ENCODE measurements around the gene ARPP19. TPM values are rescaled to one million over a fixed set of nuclear protein-coding genes. Genes with fewer than 3 reads are reported as not detected.
A peak's percentile ranks its signal among the peaks of the same experiment; 100 is the strongest.

The ARPP19 gene
- total RNA-seq, 2 experiments from 2014 or later: 48.0 to 101 TPM

- POLR2A ChIA-PET: interaction anchor here (2.1 to 2.7 kb wide), 2 partner anchors 9 to 10 kb away, joined by 6 to 14 read pairs; partner anchors contain the start of gene ARPP19
- no peak overlapping the region for H2AFZ ChIP-seq (ENCODE audit: low read length)
- no peaks in the 10 kb centered on the region; the same call in 1 of the 2 replicates for H4K20me1 ChIP-seq (ENCODE audit: insufficient read depth, low read length)
- H3K9me3 ChIP-seq (ENCODE audit: low read length): peaks cover 18% of the 10 kb centered on the region; the same call in 1 of the 2 replicates
- H3K4me1 ChIP-seq (ENCODE audit: insufficient read depth, low read length, poor library complexity, severe bottlenecking): peaks cover under 1% of the 10 kb centered on the region
- TF ChIP-seq CTCF (conservative IDR thresholded peaks at IDR 0.05; ENCODE audit: low read length): no peak
- no peak for TF ChIP-seq EZH2phosphoT487 (IDR thresholded peaks at IDR 0.05; ENCODE audit: borderline replicate concordance, low read depth, low read length)
- peaks cover 100% of the 10 kb centered on the region for H3K79me2 ChIP-seq (ENCODE audit: insufficient read depth, low read depth, low read length)
- DNase-seq (ENCODE audit: low spot score): no peak
- H3K4me3 ChIP-seq (ENCODE audit: low read depth, low read length, poor library complexity, severe bottlenecking): no peak overlapping the region
- no peak overlapping the region for H3K27ac ChIP-seq (ENCODE audit: low read depth, low read length, poor library complexity, severe bottlenecking)
- no peaks in the 10 kb centered on the region for H3K9me2 ChIP-seq (ENCODE audit: insufficient read depth, low read length)
- BruUV-seq (replicated peaks): no TSS peak
- intact Hi-C loops (cut with micrococcal nuclease; ENCODE audit: unreplicated experiment): no loop called here
- peaks cover 96% of the 10 kb centered on the region for H3K36me3 ChIP-seq (ENCODE audit: insufficient read depth, low read length)
- CTCF ChIA-PET (ENCODE audit: unreplicated experiment): no interaction called here
- no peak overlapping the region for H3K4me2 ChIP-seq (ENCODE audit: low read length)
Observed at GRCh38 chr15:52559575-52559974, 9.3 kb downstream of the ARPP19 start.

- TF ChIP-seq CTCF (conservative IDR thresholded peaks at IDR 0.05; ENCODE audit: low read length) (no peak), EZH2phosphoT487 (IDR thresholded peaks at IDR 0.05; ENCODE audit: borderline replicate concordance, low read depth, low read length) (no peak)
- Histone ChIP-seq H3K4me2 (ENCODE audit: low read length) (no peak overlapping the region), H3K79me2 (ENCODE audit: insufficient read depth, low read depth, low read length) (peaks cover 100% of the 10 kb centered on the region), H4K20me1 (ENCODE audit: insufficient read depth, low read length) (no peaks in the 10 kb centered on the region; the same call in 1 of the 2 replicates), H3K36me3 (ENCODE audit: insufficient read depth, low read length) (peaks cover 96% of the 10 kb centered on the region), H3K27ac (ENCODE audit: low read depth, low read length, poor library complexity, severe bottlenecking) (no peak overlapping the region), H3K4me1 (ENCODE audit: insufficient read depth, low read length, poor library complexity, severe bottlenecking) (peaks cover 2% of the 10 kb centered on the region), H3K9me3 (ENCODE audit: low read length) (peaks cover 18% of the 10 kb centered on the region; the same call in 1 of the 2 replicates), H3K9me2 (ENCODE audit: insufficient read depth, low read length) (no peaks in the 10 kb centered on the region), H2AFZ (ENCODE audit: low read length) (no peak overlapping the region), H3K4me3 (ENCODE audit: low read depth, low read length, poor library complexity, severe bottlenecking) (no peak overlapping the region)
- intact Hi-C loops (cut with micrococcal nuclease; ENCODE audit: unreplicated experiment): no loop called here
- CTCF ChIA-PET (ENCODE audit: unreplicated experiment): interaction anchor here (1.0 kb wide), 1 partner anchor 256 kb away, joined by 5 read pairs; no protein-coding TSS in a partner anchor
- peak; percentile 55 for DNase-seq (ENCODE audit: low spot score)
- BruUV-seq (replicated peaks): no TSS peak
- POLR2A ChIA-PET: interaction anchor here (0.7 to 2.1 kb wide), 2 partner anchors 10 to 241 kb away, joined by 3 to 6 read pairs; partner anchors contain the start of gene ARPP19
Observed at GRCh38 chr15:52559022-52559421, 9.8 kb downstream of the ARPP19 start.

GRCh38 chr15:52558196-52558595 is 10.6 kb downstream of the ARPP19 start:
- Histone ChIP-seq H3K79me2 (ENCODE audit: insufficient read depth, low read depth, low read length) (peaks cover 100% of the 10 kb centered on the region), H3K9me3 (ENCODE audit: low read length) (peaks cover 18% of the 10 kb centered on the region; the same call in 1 of the 2 replicates), H3K4me2 (ENCODE audit: low read length) (no peak overlapping the region), H3K36me3 (ENCODE audit: insufficient read depth, low read length) (peaks cover 96% of the 10 kb centered on the region), H2AFZ (ENCODE audit: low read length) (no peak overlapping the region), H4K20me1 (ENCODE audit: insufficient read depth, low read length) (no peaks in the 10 kb centered on the region; the same call in 1 of the 2 replicates), H3K4me3 (ENCODE audit: low read depth, low read length, poor library complexity, severe bottlenecking) (no peak overlapping the region), H3K27ac (ENCODE audit: low read depth, low read length, poor library complexity, severe bottlenecking) (no peak overlapping the region), H3K4me1 (ENCODE audit: insufficient read depth, low read length, poor library complexity, severe bottlenecking) (peaks cover 7% of the 10 kb centered on the region), H3K9me2 (ENCODE audit: insufficient read depth, low read length) (no peaks in the 10 kb centered on the region)
- CTCF ChIA-PET (ENCODE audit: unreplicated experiment): interaction anchor here (1.0 kb wide), 1 partner anchor 255 kb away, joined by 5 read pairs; no protein-coding TSS in a partner anchor
- POLR2A ChIA-PET: interaction anchor here (0.5 to 2.1 kb wide), 4 partner anchors 9 to 304 kb away, joined by 3 to 6 read pairs (median 5); partner anchors contain the start of gene ARPP19
- TF ChIP-seq EZH2phosphoT487 (IDR thresholded peaks at IDR 0.05; ENCODE audit: borderline replicate concordance, low read depth, low read length) (no peak), CTCF (conservative IDR thresholded peaks at IDR 0.05; ENCODE audit: low read length) (no peak)
- intact Hi-C loops (cut with micrococcal nuclease; ENCODE audit: unreplicated experiment): no loop called here
- BruUV-seq (replicated peaks): no TSS peak
- DNase-seq (ENCODE audit: low spot score): no peak
